Motor neuron (in vitro differentiated cells): ENCODE data around the gene TM9SF4. TPM values are rescaled to one million over a fixed set of nuclear protein-coding genes. Genes with fewer than 3 reads are reported as not detected.
"Not testable (repeated sequence)": the region's sequence is repeated elsewhere in the genome, so short reads cannot be mapped to it uniquely, and the experiment has no call there.

ENCODE experiments used
- ATAC-seq, 8 experiments: fragments of 200-7000 bp; cut with Tn5 transposase; replicated peaks in 6 of 8; 2 replicates each; pipeline ENCODE4 v1.8.0; 2021; ENCODE audit warnings: mild to moderate bottlenecking in 8 of 8, moderate library complexity in 8 of 8
- H3K27ac ChIP-seq, 2 donors: fragments of 250-450 bp; sonication (Bioruptor Pico); 2 replicates each; pipeline ENCODE4 v1.9.0; 2021; ENCODE audit warnings: antibody characterized with exemption in 2 of 2, mild to moderate bottlenecking in 2 of 2, moderate library complexity in 1 of 2
- H3K4me1 ChIP-seq, 2 donors: fragments of 250-450 bp; sonication (Bioruptor Pico); replicated peaks in 1 of 2; 2 replicates each; pipeline ENCODE4 v1.6.1; 2021; ENCODE audit warnings: antibody characterized with exemption in 2 of 2, mild to moderate bottlenecking in 2 of 2, moderate library complexity in 1 of 2
- H3K4me3 ChIP-seq, 5 donors: fragments of 250-450 bp; sonication (Bioruptor Pico); 2 replicates each; pipeline ENCODE4 v1.9.0; 2021; ENCODE audit warnings: antibody characterized with exemption in 5 of 5, mild to moderate bottlenecking in 5 of 5, moderate library complexity in 4 of 5
- WGBS, 10 experiments: fragments of 450-650 bp; shearing (Covaris generic); methylation state at CpG; one replicate each; pipeline ENCODE4 v1.0.0; 2022; 5-methylcytosine and 5-hydroxymethylcytosine counted together
- in situ Hi-C, 9 experiments: fragments of 400-800 bp; cut with MboI; loops; one replicate each; pipeline ENCODE4 v1.15.0; 2021; ENCODE audit warnings: low sequenced_read_pairs in 9 of 9, low pct_unique_long_range_greater_than_20kb in 2 of 9; ENCODE audit not compliant: unreplicated experiment in 9 of 9
- total RNA-seq, 8 experiments: library from RNA; unstranded; fragments of 300-600 nt; gene quantifications; 2 replicates each; pipeline versions ENCODE4 v1.2.3 to v1.2.4, GENCODE V29; 2022

The TM9SF4 gene
- total RNA-seq, 8 experiments from 2014 or later = 23.9 to 68.4 (median 38.6) TPM

GRCh38 chr20:32121908-32122307, 12.4 kb downstream of the TM9SF4 start:
- H3K4me3 ChIP-seq, H3K4me1 ChIP-seq, ATAC-seq, H3K27ac ChIP-seq, in situ Hi-C loops: not testable (repeated sequence)
- WGBS, 10 experiments = no CpG with 5 or more reads among the region's 31 CpGs

GRCh38 chr20:32123088-32123487, 13.6 kb downstream of the TM9SF4 start:
- Histone ChIP-seq H3K4me3 (no peak overlapping the region), H3K4me1 (no peaks in the 10 kb centered on the region), H3K27ac (no peak overlapping the region)
- in situ Hi-C loops = no loop called here
- ATAC-seq = no peak
- 60% methylated on average over 1 of the region's 4 CpGs; no CpG with 5 or more reads in 9 of the 10 experiments for WGBS, 10 experiments

GRCh38 chr20:32124916-32125454, 15.5 kb downstream of the TM9SF4 start:
- WGBS, 10 experiments = 76 to 100% (median 88%) methylated on average over 1 to 4 of the region's 4 CpGs; no CpG with 5 or more reads in 4 of the 10 experiments
- no peak for ATAC-seq
- Histone ChIP-seq H3K4me3 (no peak overlapping the region), H3K4me1 (no peaks in the 10 kb centered on the region), H3K27ac (no peak overlapping the region)
- in situ Hi-C loops = loop anchor here in 1 of 9 experiments (25.0 kb wide), 1 partner anchor 112 kb away; no protein-coding TSS in a partner anchor

- in situ Hi-C loops = loop anchor here in 1 of 9 experiments (25.0 kb wide), 1 partner anchor 112 kb away; no protein-coding TSS in a partner anchor
- ATAC-seq = no peak
- Histone ChIP-seq H3K27ac (no peak overlapping the region), H3K4me3 (no peak overlapping the region), H3K4me1 (no peaks in the 10 kb centered on the region)
- 90 to 100% (median 100%) methylated on average over 1 to 4 of the region's 5 CpGs; no CpG with 5 or more reads in 3 of the 10 experiments for WGBS, 10 experiments
These were observed 16.0 kb downstream of the TM9SF4 start for GRCh38 chr20:32125506-32125905.

- in situ Hi-C loops = loop anchor here in 1 of 9 experiments (25.0 kb wide), 1 partner anchor 110 kb away; no protein-coding TSS in a partner anchor
- Histone ChIP-seq H3K4me3 (no peak overlapping the region), H3K4me1 (no peaks in the 10 kb centered on the region), H3K27ac (no peak overlapping the region)
- 42 to 100% (median 86%) methylated on average over 1 to 7 of the region's 8 CpGs; no CpG with 5 or more reads in 1 of the 10 experiments for WGBS, 10 experiments
- ATAC-seq = no peak
These were observed 17.4 kb downstream of the TM9SF4 start for GRCh38 chr20:32126919-32127318.

- in situ Hi-C loops = loop anchor here in 1 of 9 experiments (25.0 kb wide), 1 partner anchor 110 kb away; no protein-coding TSS in a partner anchor
- 60 to 100% (median 88%) methylated on average over 1 to 5 of the region's 5 CpGs for WGBS, 10 experiments
- Histone ChIP-seq H3K4me1 (no peaks in the 10 kb centered on the region), H3K4me3 (no peak overlapping the region), H3K27ac (no peak overlapping the region)
- ATAC-seq = no peak
These were observed 17.8 kb downstream of the TM9SF4 start for GRCh38 chr20:32127347-32127746.

- no peak for ATAC-seq
- WGBS, 10 experiments = 83 to 100% (median 96%) methylated on average over 1 to 2 of the region's 2 CpGs; no CpG with 5 or more reads in 3 of the 10 experiments
- H3K4me1 ChIP-seq = no peaks in the 10 kb centered on the region
- no peak overlapping the region for H3K4me3 ChIP-seq
- H3K27ac ChIP-seq = no peak overlapping the region
- in situ Hi-C loops = loop anchor here in 1 of 9 experiments (25.0 kb wide), 1 partner anchor 109 kb away; no protein-coding TSS in a partner anchor
These were observed 18.7 kb downstream of the TM9SF4 start for GRCh38 chr20:32128167-32128566.

GRCh38 chr20:32129863-32130262, 20.3 kb downstream of the TM9SF4 start:
- no peak for ATAC-seq
- Histone ChIP-seq H3K4me1 (no peaks in the 10 kb centered on the region), H3K27ac (no peak overlapping the region), H3K4me3 (no peak overlapping the region)
- 83 to 100% (median 96%) methylated on average over 2 to 5 of the region's 5 CpGs for WGBS, 10 experiments
- in situ Hi-C loops = loop anchor here in 1 of 9 experiments (25.0 kb wide), 1 partner anchor 107 kb away; no protein-coding TSS in a partner anchor

- ATAC-seq = no peak
- no peaks in the 10 kb centered on the region for H3K4me1 ChIP-seq
- 0 to 100% (median 67%) methylated on average over 1 to 2 of the region's 2 CpGs; no CpG with 5 or more reads in 2 of the 10 experiments for WGBS, 10 experiments
- H3K4me3 ChIP-seq = no peak overlapping the region
- no peak overlapping the region for H3K27ac ChIP-seq
- in situ Hi-C loops = loop anchor here in 1 of 9 experiments (25.0 kb wide), 1 partner anchor 107 kb away; no protein-coding TSS in a partner anchor
These were observed 20.8 kb downstream of the TM9SF4 start for GRCh38 chr20:32130352-32130751.

- Histone ChIP-seq H3K4me1 (no peaks in the 10 kb centered on the region), H3K27ac (no peak overlapping the region), H3K4me3 (no peak overlapping the region)
- 20 to 100% (median 76%) methylated on average over 1 to 2 of the region's 2 CpGs for WGBS, 10 experiments
- no peak for ATAC-seq
- in situ Hi-C loops = loop anchor here in 1 of 9 experiments (25.0 kb wide), 1 partner anchor 106 kb away; no protein-coding TSS in a partner anchor
These were observed 21.5 kb downstream of the TM9SF4 start for GRCh38 chr20:32130965-32131364.

GRCh38 chr20:32132911-32133549, 23.5 kb downstream of the TM9SF4 start:
- no peak overlapping the region for H3K27ac ChIP-seq
- H3K4me3 ChIP-seq = no peak overlapping the region
- no peaks in the 10 kb centered on the region for H3K4me1 ChIP-seq
- in situ Hi-C loops = loop anchor here in 1 of 9 experiments (25.0 kb wide), 1 partner anchor 104 kb away; no protein-coding TSS in a partner anchor
- no peak for ATAC-seq
- WGBS, 10 experiments = 90 to 100% (median 98%) methylated on average over 1 to 8 of the region's 10 CpGs

GRCh38 chr20:32134026-32134425, 24.5 kb downstream of the TM9SF4 start:
- in situ Hi-C loops = loop anchor here in 1 of 9 experiments (25.0 kb wide), 1 partner anchor 103 kb away; no protein-coding TSS in a partner anchor
- Histone ChIP-seq H3K4me3 (no peak overlapping the region), H3K4me1 (no peaks in the 10 kb centered on the region), H3K27ac (no peak overlapping the region)
- no peak for ATAC-seq
- 80 to 100% (median 100%) methylated on average over 1 to 4 of the region's 5 CpGs; no CpG with 5 or more reads in 1 of the 10 experiments for WGBS, 10 experiments

GRCh38 chr20:32135983-32136515, 26.5 kb downstream of the TM9SF4 start:
- no peak for ATAC-seq
- no peak overlapping the region for H3K4me3 ChIP-seq
- WGBS, 10 experiments = 38 to 100% (median 97%) methylated on average over 1 to 2 of the region's 3 CpGs; no CpG with 5 or more reads in 2 of the 10 experiments
- no peaks in the 10 kb centered on the region for H3K4me1 ChIP-seq
- no peak overlapping the region for H3K27ac ChIP-seq
- in situ Hi-C loops = loop anchor here in 1 of 9 experiments (25.0 kb wide), 1 partner anchor 101 kb away; no protein-coding TSS in a partner anchor
